HUES48 (cell line): Measurements from ENCODE around the gene TMEM178B.
"Not testable (repeated sequence)": the region's sequence is repeated elsewhere in the genome, so short reads cannot be mapped to it uniquely, and the experiment has no call there.

Source experiments
- H3K27ac ChIP-seq: one replicate; pipeline ENCODE4 v1.7.0; 2013; ENCODE audit warnings: low read depth, low read length, inconsistent platforms
- H3K27me3 ChIP-seq: 2 replicates; pipeline ENCODE4 v1.6.1; 2013; ENCODE audit warnings: mild to moderate bottlenecking, low read length; ENCODE audit not compliant: control insufficient read depth, insufficient read depth
- H3K36me3 ChIP-seq: 2 replicates; pipeline ENCODE4 v1.6.1; 2013; ENCODE audit warnings: low read length; ENCODE audit not compliant: control insufficient read depth, insufficient read depth
- H3K4me1 ChIP-seq: 2 replicates; pipeline ENCODE4 v1.6.1; 2013; ENCODE audit warnings: mild to moderate bottlenecking, low read length; ENCODE audit not compliant: control insufficient read depth, insufficient read depth
- H3K4me3 ChIP-seq: 2 replicates; pipeline ENCODE4 v1.5.1; 2013; ENCODE audit warnings: mild to moderate bottlenecking, low read depth, low read length
- H3K9ac ChIP-seq: 2 replicates; pipeline ENCODE4 v1.6.1; 2013; ENCODE audit warnings: mild to moderate bottlenecking, low read depth, low read length, moderate library complexity
- H3K9me3 ChIP-seq: 2 replicates; pipeline ENCODE4 v1.6.1; 2013; ENCODE audit warnings: low read length; ENCODE audit not compliant: control insufficient read depth, insufficient read depth

Gene TMEM178B

DNA sequence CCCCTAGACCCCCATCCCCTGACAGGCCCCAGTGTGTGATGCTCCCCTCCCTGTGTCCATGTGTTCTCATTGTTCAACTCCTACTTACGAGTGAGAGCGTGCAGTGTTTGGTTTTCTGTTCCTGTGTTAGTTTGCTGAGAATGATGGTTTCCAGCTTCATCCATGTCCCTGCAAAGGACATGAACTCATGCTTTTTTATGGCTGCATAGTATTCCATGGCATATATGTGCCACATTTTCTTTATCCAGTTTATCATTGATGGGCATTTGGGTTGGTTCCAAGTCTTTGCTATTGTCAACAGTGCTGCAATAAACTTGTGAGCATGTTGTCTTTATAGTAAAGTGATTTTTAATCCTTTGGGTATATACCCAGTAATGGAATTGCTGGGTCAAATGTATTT is 42.8 kb downstream of the TMEM178B start:
- not testable (repeated sequence) for H3K36me3 ChIP-seq, H3K4me3 ChIP-seq, H3K4me1 ChIP-seq, H3K27me3 ChIP-seq, H3K27ac ChIP-seq, H3K9ac ChIP-seq, H3K9me3 ChIP-seq

GRCh38 chr7:141118767-141119166 is 44.9 kb downstream of the TMEM178B start:
- H3K36me3 ChIP-seq = no peaks in the 10 kb centered on the region
- H3K27me3 ChIP-seq = no peaks in the 10 kb centered on the region
- no peak overlapping the region for H3K9ac ChIP-seq
- no peaks in the 10 kb centered on the region for H3K4me1 ChIP-seq
- no peaks in the 10 kb centered on the region for H3K9me3 ChIP-seq
- H3K4me3 ChIP-seq = no peak overlapping the region
- no peak overlapping the region for H3K27ac ChIP-seq

DNA sequence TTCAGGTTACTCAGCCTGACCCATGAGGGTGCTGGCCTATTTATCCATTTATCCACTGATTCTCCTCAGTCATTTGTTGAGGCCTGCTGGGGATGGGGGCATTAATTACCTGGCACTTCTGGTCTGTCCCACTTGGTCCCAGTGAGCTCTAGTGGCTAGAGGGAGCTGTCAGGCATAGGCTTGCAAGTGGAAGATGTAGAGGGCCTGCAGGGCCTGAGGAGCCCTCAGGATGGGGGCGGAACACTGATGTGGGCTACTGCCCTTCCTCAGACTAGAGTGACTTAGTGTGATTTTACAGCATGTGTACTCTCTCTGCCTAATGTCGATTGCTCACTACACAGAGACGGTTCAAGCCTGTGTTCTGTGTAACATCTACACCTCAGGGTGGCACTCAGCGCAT is 45.3 kb downstream of the TMEM178B start:
- Histone ChIP-seq H3K4me1 (no peaks in the 10 kb centered on the region), H3K27me3 (no peaks in the 10 kb centered on the region), H3K9ac (no peak overlapping the region), H3K27ac (no peak overlapping the region), H3K36me3 (no peaks in the 10 kb centered on the region), H3K4me3 (no peak overlapping the region), H3K9me3 (no peaks in the 10 kb centered on the region)

DNA sequence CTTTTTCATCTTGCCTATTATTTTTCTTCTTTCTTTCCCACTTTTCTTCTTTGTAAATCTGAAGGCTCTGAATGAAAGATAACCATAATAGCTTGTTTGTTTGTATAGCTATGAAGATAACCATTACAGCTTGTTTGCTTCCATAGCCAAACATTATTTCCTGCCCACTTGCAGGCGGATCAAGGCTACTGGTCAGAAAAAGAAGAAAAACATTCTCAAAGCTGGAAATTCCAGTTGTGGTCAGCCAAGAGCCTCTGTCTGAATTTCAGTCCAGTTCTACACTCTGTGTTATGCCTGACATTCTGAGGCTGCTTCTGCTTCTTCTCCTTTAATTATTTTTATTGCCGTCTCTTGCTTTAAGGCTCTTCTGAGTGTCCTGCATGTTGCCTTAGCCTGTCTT is 48.9 kb downstream of the TMEM178B start:
- Histone ChIP-seq H3K4me3 (no peak overlapping the region), H3K27ac (no peak overlapping the region), H3K9me3 (no peaks in the 10 kb centered on the region), H3K4me1 (peaks cover 6% of the 10 kb centered on the region; the same call in 1 of the 2 replicates), H3K27me3 (no peaks in the 10 kb centered on the region), H3K36me3 (no peaks in the 10 kb centered on the region), H3K9ac (no peak overlapping the region)

GRCh38 chr7:141123522-141123921 is 49.7 kb downstream of the TMEM178B start:
- Histone ChIP-seq H3K4me3 (no peak overlapping the region), H3K4me1 (peaks cover 6% of the 10 kb centered on the region; the same call in 1 of the 2 replicates), H3K36me3 (no peaks in the 10 kb centered on the region), H3K27me3 (no peaks in the 10 kb centered on the region), H3K27ac (no peak overlapping the region), H3K9ac (no peak overlapping the region), H3K9me3 (no peaks in the 10 kb centered on the region)

DNA sequence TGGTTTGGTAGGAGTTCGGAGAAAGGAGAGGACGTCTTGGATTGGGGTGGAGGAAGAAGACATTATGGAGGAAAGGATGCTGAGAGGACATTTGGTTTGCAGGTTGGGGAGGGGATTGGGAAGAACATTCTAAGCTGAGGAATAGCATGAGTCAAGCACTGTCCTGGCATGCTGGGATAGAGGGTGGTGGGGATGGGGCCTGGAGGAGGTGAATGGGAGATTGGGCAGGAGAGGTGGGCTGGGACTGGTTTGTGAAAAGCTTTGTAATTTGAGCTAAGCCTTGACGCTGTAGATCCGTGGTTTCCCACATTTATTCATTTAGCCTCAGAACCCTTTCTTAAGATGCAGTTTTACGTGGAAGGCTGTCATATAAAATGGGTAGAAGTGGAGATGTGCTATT is 52.2 kb downstream of the TMEM178B start:
- Histone ChIP-seq H3K4me3 (no peak overlapping the region), H3K4me1 (peaks cover 6% of the 10 kb centered on the region; the same call in 1 of the 2 replicates), H3K9me3 (no peaks in the 10 kb centered on the region), H3K36me3 (no peaks in the 10 kb centered on the region), H3K27me3 (no peaks in the 10 kb centered on the region), H3K27ac (no peak overlapping the region), H3K9ac (no peak overlapping the region)

GRCh38 chr7:141128506-141128905 is 54.6 kb downstream of the TMEM178B start:
- Histone ChIP-seq H3K4me1 (peaks cover 6% of the 10 kb centered on the region; the same call in 1 of the 2 replicates), H3K27me3 (no peaks in the 10 kb centered on the region), H3K9ac (no peak overlapping the region), H3K9me3 (no peaks in the 10 kb centered on the region), H3K4me3 (no peak overlapping the region), H3K36me3 (no peaks in the 10 kb centered on the region), H3K27ac (no peak overlapping the region)

DNA sequence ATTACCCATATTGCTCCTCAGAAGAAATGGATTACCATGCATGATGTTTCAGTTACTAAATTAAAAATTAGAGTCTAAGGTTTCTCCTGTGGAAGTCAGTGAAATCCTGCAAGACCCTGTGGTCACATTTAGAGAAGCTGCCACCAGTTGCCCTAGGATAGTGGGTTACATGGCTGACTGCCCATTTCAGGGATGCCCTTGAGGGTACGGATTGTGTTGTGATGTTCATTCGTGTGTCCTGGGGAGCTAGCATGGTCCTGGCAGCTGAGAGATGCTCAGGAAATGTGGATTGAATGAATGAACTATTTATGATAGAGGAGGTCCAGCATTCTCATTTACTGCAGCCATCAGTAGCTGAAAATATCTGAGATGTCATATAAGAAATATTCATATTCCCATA is 55.1 kb downstream of the TMEM178B start:
- H3K9me3 ChIP-seq = no peaks in the 10 kb centered on the region
- H3K27ac ChIP-seq = no peak overlapping the region
- peaks cover 6% of the 10 kb centered on the region; the same call in 1 of the 2 replicates for H3K4me1 ChIP-seq
- H3K27me3 ChIP-seq = no peaks in the 10 kb centered on the region
- no peak overlapping the region for H3K4me3 ChIP-seq
- no peak overlapping the region for H3K9ac ChIP-seq
- H3K36me3 ChIP-seq = no peaks in the 10 kb centered on the region

- no peak overlapping the region for H3K27ac ChIP-seq
- H3K9ac ChIP-seq = no peak overlapping the region
- H3K4me3 ChIP-seq = no peak overlapping the region
- no peaks in the 10 kb centered on the region for H3K36me3 ChIP-seq
- no peaks in the 10 kb centered on the region for H3K9me3 ChIP-seq
- H3K4me1 ChIP-seq = no peaks in the 10 kb centered on the region
- H3K27me3 ChIP-seq = no peaks in the 10 kb centered on the region
Measured at GRCh38 chr7:141132671-141133070, 58.8 kb downstream of the TMEM178B start.

GRCh38 chr7:141133646-141134045 is 59.8 kb downstream of the TMEM178B start:
- H3K4me1 ChIP-seq = no peaks in the 10 kb centered on the region
- no peaks in the 10 kb centered on the region for H3K36me3 ChIP-seq
- no peak overlapping the region for H3K9ac ChIP-seq

DNA sequence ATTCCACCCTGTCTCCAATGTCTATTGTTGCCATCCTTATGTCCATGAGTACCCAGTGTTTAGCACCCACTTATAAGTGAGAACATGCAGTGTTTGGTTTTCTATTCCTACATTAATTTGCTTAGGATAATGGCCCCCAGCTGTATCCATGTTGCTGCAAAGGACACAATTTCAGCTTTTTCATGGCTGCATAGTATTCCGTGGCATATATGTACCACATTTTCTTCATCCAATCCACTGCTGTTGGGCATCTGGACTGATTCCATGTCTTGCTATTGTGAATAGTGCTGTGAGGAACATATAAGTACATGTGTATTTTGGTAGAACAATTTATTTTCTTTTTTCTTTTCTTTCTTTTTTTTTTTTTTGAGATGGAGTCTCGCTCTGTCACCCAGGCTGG is 68.2 kb downstream of the TMEM178B start:
- no peak overlapping the region for H3K27ac ChIP-seq
- H3K9me3 ChIP-seq = no peaks in the 10 kb centered on the region
- no peak overlapping the region for H3K9ac ChIP-seq
- peaks cover 11% of the 10 kb centered on the region for H3K4me1 ChIP-seq
- no peaks in the 10 kb centered on the region for H3K27me3 ChIP-seq
- H3K4me3 ChIP-seq = no peak overlapping the region
- no peaks in the 10 kb centered on the region for H3K36me3 ChIP-seq

More at GRCh38 chr7:141133646-141134045, 59.8 kb downstream of the TMEM178B start:
- Histone ChIP-seq H3K27me3 (no peaks in the 10 kb centered on the region), H3K27ac (no peak overlapping the region), H3K9me3 (no peaks in the 10 kb centered on the region), H3K4me3 (no peak overlapping the region)
